Astrocyte of the hippocampus (primary cell): ENCODE measurements around the gene HOXA9.

Source experiments
- DNase-seq: peaks from one replicate; pipeline ENCODE4 v3.0.0; 2011; ENCODE audit warnings: low read depth, low spot score

The HOXA9 gene

DNA sequence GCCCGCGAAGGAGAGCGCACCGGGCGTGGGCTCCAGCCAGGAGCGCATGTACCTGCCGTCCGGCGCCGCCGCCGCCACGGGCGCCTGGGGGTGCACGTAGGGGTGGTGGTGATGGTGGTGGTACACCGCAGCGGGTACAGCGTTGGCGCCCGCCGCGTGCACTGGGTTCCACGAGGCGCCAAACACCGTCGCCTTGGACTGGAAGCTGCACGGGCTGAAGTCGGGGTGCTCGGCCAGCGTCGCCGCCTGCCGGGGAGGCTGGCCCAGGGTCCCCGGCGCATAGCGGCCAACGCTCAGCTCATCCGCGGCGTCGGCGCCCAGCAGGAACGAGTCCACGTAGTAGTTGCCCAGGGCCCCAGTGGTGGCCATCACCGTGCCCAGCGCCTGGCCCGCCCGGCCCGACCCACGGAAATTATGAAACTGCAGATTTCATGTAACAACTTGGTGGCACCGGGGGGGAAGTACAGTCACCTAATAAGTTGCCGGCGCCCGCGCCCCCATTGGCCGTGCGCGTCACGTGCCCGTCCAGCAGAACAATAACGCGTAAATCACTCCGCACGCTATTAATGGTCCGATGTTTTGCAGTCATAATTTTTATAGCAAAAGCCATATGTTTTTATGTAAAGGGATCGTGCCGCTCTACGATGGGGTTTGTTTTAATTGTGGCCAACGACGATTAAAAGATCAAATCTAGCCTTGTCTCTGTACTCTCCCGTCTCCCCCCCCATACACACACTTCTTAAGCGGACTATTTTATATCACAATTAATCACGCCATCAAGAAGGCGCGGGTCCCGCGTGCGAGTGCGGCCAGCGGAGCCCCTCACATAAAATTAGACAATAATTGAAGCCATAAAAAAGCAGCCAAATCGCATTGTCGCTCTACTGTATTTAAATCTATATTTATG is at the start of gene HOXA9:
HOXA9 (minus strand) TSS at position 449 of the 907 bp plus-strand sequence; CDS start at position 369, 80 bp downstream.
- DNase-seq = no peak

DNA sequence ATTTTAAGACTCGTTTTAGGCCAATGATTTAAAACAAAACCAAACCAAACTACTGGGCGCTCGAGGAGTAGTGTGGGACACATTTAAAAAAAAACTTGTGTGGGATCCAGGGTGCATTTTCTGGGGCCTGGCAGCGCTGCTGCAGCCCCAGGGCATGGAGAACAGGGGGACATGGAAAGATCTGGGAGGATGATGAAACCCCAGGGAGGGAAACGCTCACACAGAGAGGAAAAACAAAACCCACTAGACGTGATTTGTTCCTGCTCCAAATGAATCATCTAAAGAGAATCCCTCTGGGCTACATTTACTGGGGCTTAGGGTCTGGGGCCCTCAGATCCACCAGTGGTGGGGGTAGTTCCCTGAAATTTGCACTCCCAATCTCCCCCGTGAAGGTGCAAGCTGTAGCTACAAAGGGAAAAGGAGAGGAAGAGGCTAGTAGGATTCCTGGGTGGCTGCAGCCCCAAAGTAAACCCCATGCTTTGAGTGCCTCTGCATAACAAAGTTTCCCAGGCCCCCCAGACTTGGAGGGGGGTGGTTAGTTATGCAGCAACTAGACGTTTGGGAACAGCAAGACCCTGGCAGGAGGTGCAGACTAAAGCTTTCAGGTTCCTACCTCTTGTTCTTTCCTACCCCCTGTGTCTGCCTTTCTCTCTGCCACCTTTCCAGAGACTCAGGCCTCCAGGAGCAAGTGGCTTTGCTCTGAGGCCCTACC is 49.1 kb upstream of the HOXA9 start:
- DNase-seq = no peak

- no peak for DNase-seq
These were observed 48.3 kb upstream of the HOXA9 start for GRCh38 chr7:27213433-27214238.

DNA sequence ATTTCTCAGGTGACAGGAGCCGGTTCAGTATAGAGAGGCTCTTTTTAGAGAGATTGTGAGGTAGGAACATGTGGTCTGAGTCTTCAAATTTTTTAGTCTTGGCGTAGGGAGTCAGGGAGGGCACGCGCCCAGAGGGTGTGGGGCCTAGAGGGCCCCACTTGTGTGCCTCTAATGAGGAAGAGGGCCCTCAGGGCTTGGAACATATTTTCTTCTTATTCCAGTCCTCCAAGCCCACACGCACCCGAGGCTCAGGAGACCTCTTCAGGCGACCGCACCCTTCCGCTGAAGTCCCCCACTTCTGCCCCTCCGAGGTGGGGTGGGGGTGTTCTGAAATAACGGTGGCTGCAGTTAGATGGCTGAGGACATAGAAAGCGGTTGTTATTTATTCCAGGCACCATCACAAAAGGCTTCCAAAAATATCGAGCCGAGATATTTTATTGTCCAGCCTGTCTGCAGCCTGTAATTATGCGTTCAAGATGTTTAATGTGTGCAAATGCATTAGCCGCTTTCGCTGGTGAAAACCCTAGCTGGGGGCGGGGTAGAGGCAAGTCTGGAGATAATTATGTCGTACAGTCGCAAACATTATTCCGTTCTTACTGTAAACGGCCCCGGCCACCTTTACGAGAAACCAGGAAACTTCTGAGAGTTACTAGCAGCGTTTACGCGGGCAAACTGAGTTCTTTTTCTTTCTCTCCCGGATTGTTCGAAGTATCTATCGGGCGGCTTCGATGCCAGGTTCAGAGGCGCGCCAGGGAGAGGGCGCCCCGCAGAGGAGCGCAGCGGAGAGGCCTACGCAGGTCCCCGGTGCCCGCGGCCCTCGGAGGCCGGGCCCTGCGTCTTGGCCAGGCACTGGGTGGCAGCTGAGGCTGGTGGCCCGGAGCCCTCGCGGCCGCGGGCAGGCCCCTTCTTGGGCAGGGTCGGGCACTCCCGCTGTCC is 47.4 kb upstream of the HOXA9 start:
- DNase-seq = no peak

DNA sequence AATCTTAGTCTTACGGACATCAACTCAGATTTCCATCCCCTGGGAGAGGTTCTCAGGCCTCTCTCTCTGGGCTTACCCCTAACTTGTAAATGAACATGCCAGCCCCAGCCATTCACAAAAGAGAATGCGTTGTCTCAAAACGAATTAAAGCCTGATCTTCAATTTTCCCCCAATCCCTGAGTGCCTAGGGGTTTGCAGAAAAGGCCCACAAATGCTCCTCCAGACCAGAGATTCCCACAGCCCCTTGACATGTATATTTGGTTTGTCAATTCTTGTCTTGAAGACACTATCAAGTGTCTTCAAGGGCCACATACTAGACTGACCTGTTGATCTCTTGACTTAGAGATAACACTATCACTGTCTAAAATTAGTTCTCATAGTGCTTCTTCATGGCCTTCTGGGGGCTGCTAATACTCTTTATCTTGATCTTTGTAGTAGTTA is 46.4 kb upstream of the HOXA9 start:
- DNase-seq = no peak

- no peak for DNase-seq
These were observed 45.7 kb upstream of the HOXA9 start for GRCh38 chr7:27211084-27211446.

- peak; percentile 61 for DNase-seq
These were observed 45.2 kb upstream of the HOXA9 start for GRCh38 chr7:27210441-27211083.

GRCh38 chr7:27209933-27210440 is 44.6 kb upstream of the HOXA9 start:
- DNase-seq = no peak

GRCh38 chr7:27208998-27209397 is 43.7 kb upstream of the HOXA9 start:
- DNase-seq = no peak

DNA sequence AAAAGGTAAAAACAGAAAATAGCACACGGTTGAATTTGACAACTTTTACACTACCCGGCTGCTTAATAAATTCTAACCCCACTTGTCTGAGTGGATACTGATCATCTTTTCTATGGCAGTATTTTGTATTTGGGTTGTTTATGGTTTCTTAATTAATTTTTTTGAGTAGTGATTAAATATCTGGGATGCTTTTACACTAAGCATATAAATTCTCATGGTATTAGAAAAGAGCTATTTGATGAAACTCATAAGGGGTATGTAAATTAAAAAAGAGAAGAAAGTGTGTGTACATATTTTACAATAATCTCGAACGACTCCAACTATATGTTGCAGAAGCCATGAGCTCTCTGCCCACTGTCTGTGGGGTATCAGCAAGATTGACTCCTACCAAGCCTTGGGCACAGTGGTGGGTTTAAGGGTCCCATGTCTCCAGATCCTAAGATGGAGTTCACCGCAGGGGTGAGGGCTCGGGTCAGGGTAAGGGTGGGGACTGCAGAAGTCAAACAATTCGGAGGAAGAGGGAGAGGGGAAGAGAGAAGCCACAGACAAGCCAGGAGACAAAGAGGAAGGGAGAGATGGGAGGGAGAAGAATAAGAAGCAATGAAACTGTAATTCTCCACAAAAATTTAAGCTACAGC is 42.1 kb upstream of the HOXA9 start:
- DNase-seq = no peak

DNA sequence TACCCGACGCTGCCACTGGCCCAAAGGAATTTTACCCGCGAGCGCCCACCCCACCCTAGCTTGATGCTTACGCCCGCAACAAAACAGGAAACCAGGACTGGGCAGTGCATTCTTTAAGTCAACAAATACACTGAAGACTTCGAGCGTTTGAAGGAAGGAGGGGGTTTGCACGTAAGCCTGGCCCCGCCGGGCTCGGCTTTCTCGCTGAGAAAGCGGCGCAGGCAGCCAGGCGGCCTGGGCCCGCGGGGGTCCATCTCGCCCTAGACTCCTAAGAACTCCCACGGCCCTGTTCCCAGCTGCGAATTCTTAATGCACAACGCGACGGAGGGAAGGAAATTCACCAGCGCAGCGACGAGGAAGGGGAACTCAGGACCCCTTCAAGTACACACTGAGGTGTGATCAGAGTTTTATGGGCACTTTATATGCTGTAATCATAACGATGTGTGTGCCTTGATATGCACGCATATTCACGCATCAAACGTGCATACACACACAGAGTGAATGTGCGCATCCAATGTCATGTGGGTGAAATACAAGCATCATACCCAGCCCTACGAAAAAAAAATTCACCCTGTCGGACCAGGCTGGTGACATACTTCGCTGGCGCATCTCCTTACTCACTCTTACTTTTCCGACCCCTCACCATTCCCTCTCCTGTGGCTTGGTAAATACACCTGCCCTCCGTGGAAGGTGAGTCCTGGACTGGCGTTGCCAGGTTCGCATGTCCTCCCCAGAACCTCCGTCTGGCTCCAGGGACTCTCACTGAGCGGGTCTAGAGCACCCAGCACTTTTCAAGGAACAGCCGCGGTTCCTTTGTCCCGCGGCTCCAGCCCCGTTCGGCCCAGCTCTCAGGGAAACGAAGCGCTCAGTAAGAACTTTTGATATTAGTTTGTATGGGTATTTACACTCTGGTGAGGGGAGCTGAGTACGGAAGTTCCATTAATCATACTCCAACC is 40.3 kb upstream of the HOXA9 start:
- no peak for DNase-seq

- no peak for DNase-seq
These were observed 39.5 kb upstream of the HOXA9 start for GRCh38 chr7:27204851-27205322.

- no peak for DNase-seq
These were observed 38.7 kb upstream of the HOXA9 start for GRCh38 chr7:27203964-27204594.

GRCh38 chr7:27203365-27203953 is 38.1 kb upstream of the HOXA9 start:
- no peak for DNase-seq

DNA sequence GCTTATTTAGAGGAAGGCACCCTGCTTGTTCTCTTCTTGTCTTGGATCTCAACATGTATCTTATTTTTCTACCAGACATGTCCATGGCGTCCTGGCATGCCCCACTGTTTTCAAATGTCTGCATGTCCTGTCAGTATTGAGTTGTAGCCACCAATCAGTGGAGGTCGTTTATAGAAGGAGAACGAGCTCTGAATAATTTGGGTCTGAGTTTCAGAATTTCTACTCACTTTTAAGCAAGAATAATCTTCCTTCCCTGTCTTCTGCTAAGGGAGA is 37.5 kb upstream of the HOXA9 start:
- no peak for DNase-seq

GRCh38 chr7:27202018-27202861 is 36.9 kb upstream of the HOXA9 start:
- DNase-seq = no peak

GRCh38 chr7:27201580-27202017 is 36.3 kb upstream of the HOXA9 start:
- DNase-seq = no peak
